ENCODE results near the gene PLG. TPM values are rescaled to one million over a fixed set of nuclear protein-coding genes. Genes with fewer than 3 reads are reported as not detected.
"Not testable (repeated sequence)": the region's sequence is repeated elsewhere in the genome, so short reads cannot be mapped to it uniquely, and the experiment has no call there.

The PLG gene
- not detected for total RNA-seq
- long read RNA-seq, donor 1 = 0 reads
- long read RNA-seq, donor 2 = 0 reads

- DNase-seq (ENCODE audit: low spot score); intact Hi-C loops (cut with DNase I): not testable (repeated sequence)
These were observed at the start of gene PLG for GRCh38 chr6:160701918-160702680. PLG (plus strand) TSS chr6:160702244; CDS start chr6:160702305, 61 bp downstream.

DNA sequence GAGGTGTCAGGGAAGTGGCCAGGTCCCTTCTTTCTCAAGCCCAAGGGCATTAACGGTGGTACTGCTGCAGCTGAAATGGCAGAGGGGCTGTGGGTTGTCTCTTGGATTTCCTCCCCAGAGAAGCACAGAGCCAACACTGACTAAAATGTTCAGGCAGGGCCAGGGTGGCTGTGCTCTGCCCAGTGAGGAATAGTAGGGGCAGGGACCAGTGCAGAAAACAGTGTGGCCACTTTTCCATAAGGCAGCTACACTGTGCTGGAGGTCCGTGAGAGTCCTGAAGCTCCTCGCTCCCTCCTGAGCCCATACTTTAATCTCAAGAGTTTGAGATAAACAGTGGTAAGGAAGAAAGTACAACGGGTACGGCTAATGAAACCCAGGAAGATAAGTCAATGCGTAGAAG lies 42.5 kb upstream of the PLG start:
- DNase-seq (ENCODE audit: low spot score) = no peak

DNA sequence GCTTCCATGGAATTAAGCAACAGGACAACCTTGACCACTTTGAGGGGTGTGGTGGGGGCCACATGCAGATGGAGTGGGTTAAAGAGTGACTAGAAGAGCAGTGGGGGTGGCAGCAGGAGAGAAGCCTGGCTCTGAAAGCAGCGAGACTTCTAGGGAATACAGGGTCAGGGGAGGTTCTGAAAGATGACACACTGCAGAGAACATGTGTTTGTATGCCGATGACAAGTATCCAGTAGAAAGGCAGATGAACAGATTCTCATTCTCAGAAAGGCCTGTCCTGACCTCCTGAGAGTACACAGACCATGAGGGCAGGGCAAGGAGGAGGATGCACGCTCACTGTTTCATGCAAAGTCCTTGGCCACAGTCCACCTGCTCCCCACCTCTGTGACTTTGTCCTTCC lies 40.8 kb upstream of the PLG start:
- DNase-seq (ENCODE audit: low spot score) = no peak

More for the DNA sequence above, 42.5 kb upstream of the PLG start:
- intact Hi-C loops (cut with DNase I) = no loop called here

GRCh38 chr6:160662429-160662828 lies 39.6 kb upstream of the PLG start:
- DNase-seq (ENCODE audit: low spot score) = no peak
- intact Hi-C loops (cut with DNase I) = no loop called here

More for the DNA sequence above, 40.8 kb upstream of the PLG start:
- intact Hi-C loops (cut with DNase I) = no loop called here

DNA sequence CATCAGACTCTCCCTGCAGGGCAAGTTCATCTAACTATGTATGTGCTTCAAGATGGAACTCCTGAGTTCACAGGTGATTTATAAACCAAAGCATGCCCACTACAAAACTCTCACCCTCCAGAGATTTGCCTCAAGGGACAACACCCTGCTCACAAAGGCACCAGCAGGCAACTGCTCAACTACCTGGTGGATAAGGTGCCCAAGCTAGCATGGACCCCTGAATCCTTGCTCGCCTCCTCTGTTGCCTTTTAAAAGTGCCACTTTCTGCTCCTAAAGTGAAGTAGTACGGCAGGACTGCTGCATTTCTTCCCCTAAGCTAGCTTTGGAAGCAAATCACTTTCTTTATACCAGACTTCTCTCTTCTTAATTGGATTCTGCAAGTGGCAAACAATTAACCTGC lies 39.2 kb upstream of the PLG start:
- no peak for DNase-seq (ENCODE audit: low spot score)
- intact Hi-C loops (cut with DNase I) = no loop called here

DNA sequence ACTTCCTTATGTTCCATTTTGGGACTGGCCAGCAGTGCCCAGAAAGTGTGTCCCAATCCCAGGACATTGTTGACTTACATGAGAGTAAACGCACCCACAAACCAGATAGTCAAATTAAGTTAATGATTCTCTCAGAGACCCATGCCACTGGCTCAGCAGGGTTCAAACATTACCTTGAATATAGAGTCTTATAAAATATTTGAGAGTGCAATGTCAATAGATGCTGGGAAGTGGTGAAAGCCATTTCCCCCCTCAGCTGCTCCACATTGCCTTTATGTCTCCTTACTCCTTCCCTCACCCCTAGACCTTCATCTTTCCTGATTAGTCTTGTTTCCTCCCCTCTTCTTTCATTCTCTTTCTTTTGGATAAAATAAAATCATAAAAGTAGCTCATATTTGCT lies 37.8 kb upstream of the PLG start, which contains the start of gene LPA:
Gene LPA, minus strand, starts transcription at position 78 of the 400 bp plus-strand sequence. Its CDS starts 61 bp downstream, at position 17.
- intact Hi-C loops (cut with DNase I) = not testable (repeated sequence)

GRCh38 chr6:160667639-160668481 lies 34.2 kb upstream of the PLG start:
- intact Hi-C loops (cut with DNase I) = no loop called here
- no peak for DNase-seq (ENCODE audit: low spot score)

More for the DNA sequence above, 37.8 kb upstream of the PLG start, which contains the start of gene LPA:
- not testable (repeated sequence) for DNase-seq (ENCODE audit: low spot score)

GRCh38 chr6:160668589-160668988 lies 33.5 kb upstream of the PLG start:
- DNase-seq (ENCODE audit: low spot score) = no peak

DNA sequence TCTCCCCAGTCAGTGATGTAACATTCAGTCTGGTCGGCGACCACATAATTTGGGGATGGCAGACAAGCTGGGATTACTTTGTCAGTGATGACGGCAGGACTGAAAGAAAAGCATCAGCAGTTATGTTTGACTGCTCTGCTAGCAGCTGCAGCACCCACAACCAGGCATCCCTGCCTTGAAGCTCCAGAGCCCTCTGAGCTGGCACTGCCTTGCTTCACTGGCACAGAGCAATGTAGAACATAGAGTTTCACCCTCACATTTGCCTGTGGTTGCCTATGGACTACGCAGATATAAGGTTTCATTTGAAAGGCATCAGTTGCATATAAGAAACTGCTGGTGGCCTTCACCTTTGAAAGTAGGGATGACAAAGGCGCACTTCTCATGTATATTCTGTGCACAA lies 25.6 kb upstream of the PLG start:
- DNase-seq (ENCODE audit: low spot score); intact Hi-C loops (cut with DNase I): not testable (repeated sequence)

More at GRCh38 chr6:160668589-160668988, 33.5 kb upstream of the PLG start:
- intact Hi-C loops (cut with DNase I) = no loop called here

- intact Hi-C loops (cut with DNase I) = no loop called here
- DNase-seq (ENCODE audit: low spot score) = no peak
These were observed 23.8 kb upstream of the PLG start for GRCh38 chr6:160678230-160678629.

DNA sequence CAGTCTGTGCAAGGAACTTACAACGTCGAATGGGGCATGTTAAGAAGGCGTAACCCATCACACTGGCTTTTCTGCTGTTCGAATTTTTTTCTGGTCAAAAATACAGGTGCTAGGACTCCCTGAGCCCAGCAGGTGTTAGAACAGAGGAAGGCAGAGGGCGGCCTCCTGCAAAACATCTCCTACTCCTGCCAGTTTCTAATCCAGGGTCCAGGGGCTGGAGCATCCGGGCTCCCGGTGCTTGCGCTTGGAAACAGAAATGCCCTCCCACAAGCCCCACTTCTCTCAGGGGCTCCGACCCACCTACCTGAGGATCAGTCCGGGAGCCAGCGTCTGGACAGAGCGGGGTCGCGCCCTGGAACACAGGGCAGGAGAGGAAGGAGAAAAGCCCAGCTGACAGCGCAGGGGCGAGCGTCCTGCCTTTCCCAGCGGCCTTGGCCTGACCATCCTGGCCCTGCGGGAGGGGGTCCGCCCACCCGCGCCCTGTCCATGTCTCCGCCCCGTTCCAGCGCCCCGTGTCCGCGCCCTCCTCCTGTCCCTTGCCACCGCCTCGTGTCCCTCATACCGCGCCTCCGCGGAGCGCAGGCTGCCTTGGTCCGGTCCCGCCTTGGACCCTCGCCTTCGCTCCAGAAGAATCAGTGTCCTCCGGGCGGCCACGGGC lies 23.2 kb upstream of the PLG start:
- DNase-seq (ENCODE audit: low spot score) = no peak
- intact Hi-C loops (cut with DNase I) = no loop called here

GRCh38 chr6:160679402-160679769 lies 22.7 kb upstream of the PLG start:
- no peak for DNase-seq (ENCODE audit: low spot score)
- intact Hi-C loops (cut with DNase I) = no loop called here

GRCh38 chr6:160685101-160685761 lies 16.8 kb upstream of the PLG start:
- intact Hi-C loops (cut with DNase I); DNase-seq (ENCODE audit: low spot score): not testable (repeated sequence)

DNA sequence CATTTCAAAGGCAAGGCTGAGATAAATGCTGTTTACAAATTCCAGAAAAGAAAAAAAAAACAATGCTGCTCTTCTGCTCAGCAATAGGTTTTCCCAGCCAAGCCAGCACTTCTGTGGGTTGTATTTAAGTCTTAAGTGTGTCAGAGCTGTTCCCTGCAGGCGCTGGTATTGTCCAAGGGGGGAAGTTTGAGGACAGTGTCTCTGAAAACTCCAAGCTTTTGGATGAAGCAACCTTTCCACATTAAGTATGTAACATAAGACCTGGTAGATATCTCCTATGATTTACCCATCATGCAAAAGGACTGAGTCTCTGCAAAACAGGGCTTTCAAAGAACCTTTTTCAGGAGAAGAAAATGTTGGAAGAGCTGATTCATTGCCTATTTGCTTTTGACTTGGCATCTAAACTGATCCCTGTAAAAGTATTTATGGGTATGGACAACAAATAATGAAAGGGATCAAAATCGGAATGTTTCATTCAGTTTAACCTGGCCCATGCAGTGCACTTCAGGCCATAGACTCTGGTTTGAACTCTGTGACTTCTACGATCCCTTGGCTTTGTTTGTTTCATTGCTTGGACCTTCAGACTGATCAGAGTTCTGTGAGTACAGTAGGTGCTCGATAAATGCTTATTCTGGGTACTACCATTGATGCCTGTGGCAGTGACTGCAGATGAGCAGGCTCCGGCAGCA lies 16.1 kb upstream of the PLG start:
- intact Hi-C loops (cut with DNase I) = no loop called here
- DNase-seq (ENCODE audit: low spot score) = no peak

DNA sequence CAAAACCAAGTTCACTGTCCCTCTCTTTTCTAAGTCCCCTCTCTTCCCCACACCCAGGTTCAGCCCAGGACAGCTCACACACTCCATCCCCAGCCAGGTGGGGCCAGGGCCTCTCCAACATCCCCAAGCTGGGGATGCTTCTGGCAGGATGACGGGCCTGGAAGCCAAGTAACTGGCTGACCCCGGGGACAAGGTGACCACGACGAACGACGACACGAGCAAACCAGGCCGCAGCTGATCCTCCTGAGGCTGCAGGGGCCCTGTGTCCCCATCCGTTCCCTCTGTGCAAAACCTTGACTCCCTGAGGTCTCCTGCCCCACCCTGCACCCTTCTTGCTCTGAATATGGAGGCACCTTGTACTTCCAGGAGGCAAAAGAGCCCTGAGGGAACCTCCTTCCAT lies 11.6 kb upstream of the PLG start:
- intact Hi-C loops (cut with DNase I) = no loop called here
- no peak for DNase-seq (ENCODE audit: low spot score)

GRCh38 chr6:160691617-160692016 lies 10.4 kb upstream of the PLG start:
- intact Hi-C loops (cut with DNase I) = no loop called here
- no peak for DNase-seq (ENCODE audit: low spot score)

GRCh38 chr6:160692369-160692959 lies 9.6 kb upstream of the PLG start:
- intact Hi-C loops (cut with DNase I) = no loop called here
- DNase-seq (ENCODE audit: low spot score) = no peak

GRCh38 chr6:160695025-160695424 lies 7.0 kb upstream of the PLG start:
- intact Hi-C loops (cut with DNase I); DNase-seq (ENCODE audit: low spot score): not testable (repeated sequence)

Measured in posterior vena cava (tissue), 2 donors.